Effector memory CD8-positive, alpha-beta T cell (primary cell): ENCODE measurements around the gene SLC35D3.
"Not testable (repeated sequence)": the region's sequence is repeated elsewhere in the genome, so short reads cannot be mapped to it uniquely, and the experiment has no call there.

Experiments
- ATAC-seq: fragments of 150-1000 bp; cut with Tn5 transposase; replicated peaks from 2 replicates; pipeline ENCODE4 v1.10.0; 2021; ENCODE audit warnings: mild to moderate bottlenecking, moderate library complexity
- DNase-seq, 3 experiments: peaks; one replicate each; pipeline ENCODE4 v3.0.0; 2021
- H3K27ac Mint-ChIP-seq, 2 donors: one replicate each; pipeline ENCODE4 v1.8.0; 2022; ENCODE audit warnings: mild to moderate bottlenecking in 2 of 2, mixed read lengths in 2 of 2, moderate library complexity in 2 of 2
- H3K27me3 Mint-ChIP-seq, 2 donors: one replicate each; pipeline ENCODE4 v1.8.0; 2022; ENCODE audit warnings: mixed read lengths in 2 of 2
- H3K36me3 Mint-ChIP-seq: one replicate; pipeline ENCODE4 v1.8.0; 2022; ENCODE audit warnings: mild to moderate bottlenecking, moderate library complexity, mixed read lengths; ENCODE audit not compliant: insufficient read depth
- H3K4me1 Mint-ChIP-seq, 2 donors: one replicate each; pipeline ENCODE4 v1.8.0; 2022; ENCODE audit warnings: low read depth in 2 of 2, mixed read lengths in 2 of 2
- H3K4me3 Mint-ChIP-seq, 2 donors: one replicate each; pipeline ENCODE4 v1.8.0; 2022; ENCODE audit warnings: mild to moderate bottlenecking in 2 of 2, mixed read lengths in 2 of 2, moderate library complexity in 2 of 2
- H3K9me3 Mint-ChIP-seq, 2 donors: one replicate each; pipeline ENCODE4 v1.8.0; 2022; ENCODE audit warnings: mixed read lengths in 2 of 2
- total RNA-seq, 9 experiments: gene quantifications; one replicate each; lab custom pipeline; 2026; lab: John Stamatoyannopoulos, UW

Gene SLC35D3
- total RNA-seq, result 0 to 0.12 (median 0) reads per million in 9 experiments

GRCh38 chr6:136921936-136922684, at the start of gene SLC35D3:
SLC35D3 (plus strand) TSS chr6:136922301; CDS start chr6:136922429, 128 bp downstream.
- DNase-seq, result peak in 2 of 3 experiments; percentile 9 to 10
- ATAC-seq, result peak; percentile 42
- H3K27ac Mint-ChIP-seq, result peak within 1 kb of the TSS in 1 of 2 donors; percentile 69
- peaks cover 22 to 24% of the 10 kb centered on the region in 2 donors for H3K4me1 Mint-ChIP-seq
- H3K4me3 Mint-ChIP-seq, result peak within 1 kb of the TSS; percentile 81 to 86
- H3K36me3 Mint-ChIP-seq, result no peaks in the 10 kb centered on the region
- H3K9me3 Mint-ChIP-seq, result no peaks in the 10 kb centered on the region
- peaks cover 56 to 76% of the 10 kb centered on the region in 2 donors for H3K27me3 Mint-ChIP-seq

GRCh38 chr6:136873748-136874147, 48.4 kb upstream of the SLC35D3 start:
- Mint-ChIP-seq H3K9me3 (no peaks in the 10 kb centered on the region), H3K27ac (no peak overlapping the region), H3K4me1 (peaks cover 0 to 3% of the 10 kb centered on the region in 2 donors), H3K36me3 (peaks cover 7% of the 10 kb centered on the region), H3K27me3 (no peaks in the 10 kb centered on the region), H3K4me3 (no peak overlapping the region)
- ATAC-seq (no peak), DNase-seq (no peak)

GRCh38 chr6:136876469-136876868, 45.6 kb upstream of the SLC35D3 start:
- ATAC-seq, H3K27ac Mint-ChIP-seq, DNase-seq, H3K9me3 Mint-ChIP-seq, H3K4me1 Mint-ChIP-seq, H3K36me3 Mint-ChIP-seq, H3K27me3 Mint-ChIP-seq, H3K4me3 Mint-ChIP-seq: not testable (repeated sequence)

- H3K36me3 Mint-ChIP-seq, result no peaks in the 10 kb centered on the region
- no peaks in the 10 kb centered on the region for H3K9me3 Mint-ChIP-seq
- H3K4me1 Mint-ChIP-seq, result peaks cover 7% of the 10 kb centered on the region in 2 donors
- no peak overlapping the region for H3K4me3 Mint-ChIP-seq
- no peak for DNase-seq
- no peaks in the 10 kb centered on the region for H3K27me3 Mint-ChIP-seq
- ATAC-seq, result no peak
- H3K27ac Mint-ChIP-seq, result no peak overlapping the region
These were observed 41.2 kb upstream of the SLC35D3 start for GRCh38 chr6:136880748-136881460.

GRCh38 chr6:136886091-136886490, 36.0 kb upstream of the SLC35D3 start:
- Mint-ChIP-seq H3K4me3 (no peak overlapping the region), H3K27me3 (no peaks in the 10 kb centered on the region), H3K36me3 (no peaks in the 10 kb centered on the region), H3K9me3 (no peaks in the 10 kb centered on the region), H3K27ac (no peak overlapping the region), H3K4me1 (no peaks in the 10 kb centered on the region)
- no peak for ATAC-seq
- no peak for DNase-seq

GRCh38 chr6:136887953-136888352, 34.1 kb upstream of the SLC35D3 start:
- Mint-ChIP-seq H3K27ac (no peak overlapping the region), H3K4me3 (no peak overlapping the region), H3K9me3 (no peaks in the 10 kb centered on the region), H3K4me1 (no peaks in the 10 kb centered on the region), H3K36me3 (no peaks in the 10 kb centered on the region), H3K27me3 (no peaks in the 10 kb centered on the region)
- DNase-seq, result no peak
- ATAC-seq, result no peak

GRCh38 chr6:136889271-136890193, 32.6 kb upstream of the SLC35D3 start:
- DNase-seq (no peak), ATAC-seq (no peak)
- Mint-ChIP-seq H3K9me3 (no peaks in the 10 kb centered on the region), H3K27ac (no peak overlapping the region), H3K36me3 (no peaks in the 10 kb centered on the region), H3K4me1 (no peaks in the 10 kb centered on the region), H3K4me3 (no peak overlapping the region), H3K27me3 (no peaks in the 10 kb centered on the region)

GRCh38 chr6:136890194-136890839, 31.8 kb upstream of the SLC35D3 start:
- no peak overlapping the region for H3K4me3 Mint-ChIP-seq
- no peaks in the 10 kb centered on the region for H3K4me1 Mint-ChIP-seq
- ATAC-seq, result no peak
- no peak overlapping the region for H3K27ac Mint-ChIP-seq
- H3K36me3 Mint-ChIP-seq, result no peaks in the 10 kb centered on the region
- DNase-seq, result no peak
- H3K27me3 Mint-ChIP-seq, result no peaks in the 10 kb centered on the region
- H3K9me3 Mint-ChIP-seq, result no peaks in the 10 kb centered on the region

GRCh38 chr6:136890986-136891385, 31.1 kb upstream of the SLC35D3 start:
- H3K9me3 Mint-ChIP-seq, result no peaks in the 10 kb centered on the region
- H3K36me3 Mint-ChIP-seq, result no peaks in the 10 kb centered on the region
- H3K4me1 Mint-ChIP-seq, result no peaks in the 10 kb centered on the region
- H3K4me3 Mint-ChIP-seq, result no peak overlapping the region
- no peak for DNase-seq
- no peak for ATAC-seq
- H3K27ac Mint-ChIP-seq, result no peak overlapping the region
- H3K27me3 Mint-ChIP-seq, result no peaks in the 10 kb centered on the region

- Mint-ChIP-seq H3K27ac (no peak overlapping the region), H3K4me3 (no peak overlapping the region), H3K9me3 (no peaks in the 10 kb centered on the region), H3K36me3 (no peaks in the 10 kb centered on the region), H3K27me3 (no peaks in the 10 kb centered on the region), H3K4me1 (no peaks in the 10 kb centered on the region)
- no peak for ATAC-seq
- no peak for DNase-seq
These were observed 28.9 kb upstream of the SLC35D3 start for GRCh38 chr6:136893187-136893586.

- ATAC-seq (no peak), DNase-seq (no peak)
- no peaks in the 10 kb centered on the region for H3K4me1 Mint-ChIP-seq
- no peak overlapping the region for H3K27ac Mint-ChIP-seq
- H3K36me3 Mint-ChIP-seq, result peaks cover 6% of the 10 kb centered on the region
- no peaks in the 10 kb centered on the region for H3K9me3 Mint-ChIP-seq
- no peak overlapping the region for H3K4me3 Mint-ChIP-seq
- H3K27me3 Mint-ChIP-seq, result no peaks in the 10 kb centered on the region
These were observed 26.2 kb upstream of the SLC35D3 start for GRCh38 chr6:136895901-136896300.

GRCh38 chr6:136897071-136897470, 25.0 kb upstream of the SLC35D3 start:
- Mint-ChIP-seq H3K27me3 (no peaks in the 10 kb centered on the region), H3K4me3 (no peak overlapping the region), H3K4me1 (no peaks in the 10 kb centered on the region), H3K27ac (peak overlapping the region in 1 of 2 donors; percentile 30), H3K36me3 (peaks cover 6% of the 10 kb centered on the region), H3K9me3 (no peaks in the 10 kb centered on the region)
- ATAC-seq (no peak), DNase-seq (no peak)
